HEK293 (cell line): ENCODE results near the gene SPPL2C.

Experiments
- CTCF ChIA-PET: fragments of 350-600 bp; formaldehyde crosslinking; extraction: SDS; loops from one replicate; lab custom pipeline; 2021; ENCODE audit warnings: antibody characterized with exemption; lab: Yijun Ruan, JAX
- POLR2A ChIA-PET: fragments of 300-600 bp; formaldehyde crosslinking; extraction: SDS; loops from one replicate; lab custom pipeline; 2020; ENCODE audit warnings: antibody characterized with exemption, inconsistent platforms; lab: Yijun Ruan, JAX
- H3K27ac ChIP-seq: fragments of 200-500 bp; sonication (Bioruptor generic); 2 replicates; pipeline ENCODE4 v1.5.1; 2014; ENCODE audit warnings: low read depth, low read length, control low read depth, inconsistent platforms; ENCODE audit errors: extremely low read depth
- H3K36me3 ChIP-seq, 2 experiments: fragments of 200-500 bp in 1 of 2; sonication (Bioruptor generic) in 1 of 2; 1 replicate in 1 of 2; 2 replicates in 1 of 2; pipeline ENCODE4 v1.5.1; 2014 to 2017; ENCODE audit warnings: inconsistent platforms in 2 of 2, low read length in 2 of 2; ENCODE audit not compliant: control insufficient read depth in 2 of 2, insufficient read depth in 1 of 2
- H3K4me1 ChIP-seq: fragments of 200-500 bp; sonication (Bioruptor generic); 2 replicates; pipeline ENCODE4 v1.5.1; 2014; ENCODE audit warnings: mild to moderate bottlenecking, low read length, inconsistent platforms; ENCODE audit not compliant: control insufficient read depth, insufficient read depth
- H3K4me3 ChIP-seq: 2 replicates; pipeline ENCODE4 v1.5.1; 2011; ENCODE audit warnings: low read depth, mild to moderate bottlenecking, control low read depth, low read length, moderate library complexity
- H3K9me3 ChIP-seq: fragments of 200-500 bp; sonication (Bioruptor generic); 2 replicates; pipeline ENCODE4 v1.5.1; 2014; ENCODE audit warnings: low read depth, low read length, inconsistent platforms; ENCODE audit not compliant: control insufficient read depth, insufficient read depth
- EGR2 ChIP-seq: fragments of 450-650 bp; formaldehyde crosslinking; IDR thresholded peaks from 2 replicates; pipeline ENCODE4 v1.5.1; 2016; ENCODE audit warnings: low read depth, missing biosample characterization, missing genetic modification characterization
- GLI4 ChIP-seq: fragments of 450-650 bp; formaldehyde crosslinking; IDR thresholded peaks from 2 replicates; pipeline ENCODE4 v1.5.1; 2016; ENCODE audit warnings: missing biosample characterization, missing genetic modification characterization
- HOXD13 ChIP-seq: sonication (generic); formaldehyde crosslinking; IDR thresholded peaks from 2 replicates; pipeline ENCODE4 v1.8.0; 2022; ENCODE audit warnings: missing genetic modification reagents, borderline replicate concordance
- KLF1 ChIP-seq: fragments of 450-650 bp; formaldehyde crosslinking; IDR thresholded peaks from 2 replicates; pipeline ENCODE4 v1.5.1; 2016; ENCODE audit warnings: missing biosample characterization, missing genetic modification characterization
- OSR2 ChIP-seq: fragments of 450-650 bp; formaldehyde crosslinking; IDR thresholded peaks from 2 replicates; pipeline ENCODE4 v1.5.1; 2016; ENCODE audit warnings: missing biosample characterization, missing genetic modification characterization
- TCF7L2 ChIP-seq: IDR thresholded peaks from 2 replicates; pipeline ENCODE4 v1.6.1; 2011; ENCODE audit warnings: low read depth, mild to moderate bottlenecking, inconsistent platforms, low read length, moderate library complexity, borderline replicate concordance
- ZBTB17 ChIP-seq: fragments of 450-650 bp; formaldehyde crosslinking; IDR thresholded peaks from 2 replicates; pipeline ENCODE4 v1.5.1; 2016; ENCODE audit warnings: missing biosample characterization, missing genetic modification characterization
- ZNF2 ChIP-seq: fragments of 450-650 bp; formaldehyde crosslinking; IDR thresholded peaks from 2 replicates; pipeline ENCODE4 v1.5.1; 2016; ENCODE audit warnings: missing biosample characterization, missing genetic modification characterization
- ZNF335 ChIP-seq: fragments of 450-650 bp; formaldehyde crosslinking; conservative IDR thresholded peaks from 2 replicates; pipeline ENCODE4 v1.5.1; 2016; ENCODE audit warnings: missing biosample characterization, missing genetic modification characterization
- ZNF501 ChIP-seq: fragments of 450-650 bp; formaldehyde crosslinking; IDR thresholded peaks from 2 replicates; pipeline ENCODE4 v1.5.1; 2016; ENCODE audit warnings: missing biosample characterization, missing genetic modification characterization
- ZNF548 ChIP-seq: fragments of 450-650 bp; formaldehyde crosslinking; IDR thresholded peaks from 2 replicates; pipeline ENCODE4 v1.5.1; 2016; ENCODE audit warnings: missing biosample characterization, missing genetic modification characterization
- ZNF621 ChIP-seq: fragments of 450-650 bp; formaldehyde crosslinking; IDR thresholded peaks from 2 replicates; pipeline ENCODE4 v1.5.1; 2017; ENCODE audit warnings: missing biosample characterization, missing genetic modification characterization
- ZNF76 ChIP-seq: fragments of 450-650 bp; formaldehyde crosslinking; IDR thresholded peaks from 2 replicates; pipeline ENCODE4; 2016; ENCODE audit warnings: low read depth, missing biosample characterization, missing genetic modification characterization, borderline replicate concordance
- TF ChIP-seq, protein P1 (sequence below): fragments of 450-650 bp; formaldehyde crosslinking; IDR thresholded peaks from 2 replicates; pipeline ENCODE4 v1.5.1; 2016; ENCODE audit warnings: missing biosample characterization, missing genetic modification characterization
- TF ChIP-seq, protein P2 (sequence below): fragments of 450-650 bp; formaldehyde crosslinking; IDR thresholded peaks from 2 replicates; pipeline ENCODE4 v1.5.1; 2016; ENCODE audit warnings: missing biosample characterization, missing genetic modification characterization
- TF ChIP-seq, protein P3 (sequence below): fragments of 450-650 bp; IDR thresholded peaks from 2 replicates; pipeline ENCODE4 v1.5.1; 2018; ENCODE audit warnings: missing biosample characterization, missing genetic modification characterization
- TF ChIP-seq, protein P4 (sequence below): fragments of 450-650 bp; formaldehyde crosslinking; IDR thresholded peaks from 2 replicates; pipeline ENCODE4 v1.5.1; 2016; ENCODE audit warnings: missing biosample characterization, missing genetic modification characterization
- TF ChIP-seq, protein P5 (sequence below): fragments of 450-650 bp; formaldehyde crosslinking; IDR thresholded peaks from 2 replicates; pipeline ENCODE4 v1.5.1; 2016; ENCODE audit warnings: missing biosample characterization, missing genetic modification characterization, low read depth

SPPL2C gene

DNA sequence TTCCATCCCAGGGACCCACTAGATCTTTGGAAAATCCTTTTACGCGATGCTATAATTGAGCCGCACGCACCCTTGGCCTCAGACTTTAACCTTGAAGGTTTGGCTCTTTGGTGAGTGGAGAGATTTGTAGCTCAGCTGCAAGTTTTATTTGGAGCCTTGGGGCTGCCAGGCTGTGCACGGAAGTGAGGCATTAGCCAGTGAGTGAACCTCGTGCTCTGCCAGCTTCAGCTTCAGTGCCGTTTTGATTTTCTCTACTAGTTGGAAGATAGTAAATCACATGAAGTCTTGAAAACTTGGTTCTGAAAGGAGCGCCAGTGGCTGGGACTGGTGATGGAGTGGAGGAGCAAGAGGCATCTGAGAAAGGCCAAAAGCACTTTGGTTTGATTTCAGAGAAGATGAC lies 43.3 kb upstream of the SPPL2C start (continued):
- TF ChIP-seq, protein P1, sequence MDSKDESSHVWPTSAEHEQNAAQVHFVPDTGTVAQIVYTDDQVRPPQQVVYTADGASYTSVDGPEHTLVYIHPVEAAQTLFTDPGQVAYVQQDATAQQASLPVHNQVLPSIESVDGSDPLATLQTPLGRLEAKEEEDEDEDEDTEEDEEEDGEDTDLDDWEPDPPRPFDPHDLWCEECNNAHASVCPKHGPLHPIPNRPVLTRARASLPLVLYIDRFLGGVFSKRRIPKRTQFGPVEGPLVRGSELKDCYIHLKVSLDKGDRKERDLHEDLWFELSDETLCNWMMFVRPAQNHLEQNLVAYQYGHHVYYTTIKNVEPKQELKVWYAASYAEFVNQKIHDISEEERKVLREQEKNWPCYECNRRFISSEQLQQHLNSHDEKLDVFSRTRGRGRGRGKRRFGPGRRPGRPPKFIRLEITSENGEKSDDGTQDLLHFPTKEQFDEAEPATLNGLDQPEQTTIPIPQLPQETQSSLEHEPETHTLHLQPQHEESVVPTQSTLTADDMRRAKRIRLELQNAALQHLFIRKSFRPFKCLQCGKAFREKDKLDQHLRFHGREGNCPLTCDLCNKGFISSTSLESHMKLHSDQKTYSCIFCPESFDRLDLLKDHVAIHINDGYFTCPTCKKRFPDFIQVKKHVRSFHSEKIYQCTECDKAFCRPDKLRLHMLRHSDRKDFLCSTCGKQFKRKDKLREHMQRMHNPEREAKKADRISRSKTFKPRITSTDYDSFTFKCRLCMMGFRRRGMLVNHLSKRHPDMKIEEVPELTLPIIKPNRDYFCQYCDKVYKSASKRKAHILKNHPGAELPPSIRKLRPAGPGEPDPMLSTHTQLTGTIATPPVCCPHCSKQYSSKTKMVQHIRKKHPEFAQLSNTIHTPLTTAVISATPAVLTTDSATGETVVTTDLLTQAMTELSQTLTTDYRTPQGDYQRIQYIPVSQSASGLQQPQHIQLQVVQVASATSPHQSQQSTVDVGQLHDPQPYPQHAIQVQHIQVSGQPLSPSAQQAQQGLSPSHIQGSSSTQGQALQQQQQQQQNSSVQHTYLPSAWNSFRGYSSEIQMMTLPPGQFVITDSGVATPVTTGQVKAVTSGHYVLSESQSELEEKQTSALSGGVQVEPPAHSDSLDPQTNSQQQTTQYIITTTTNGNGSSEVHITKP: no peak
- TF ChIP-seq ZNF2 (tag by site-specific recombination) (no peak), ZNF335 (tag by site-specific recombination) (no peak), EGR2 (tag by site-specific recombination) (no peak)
- TF ChIP-seq, protein P2, sequence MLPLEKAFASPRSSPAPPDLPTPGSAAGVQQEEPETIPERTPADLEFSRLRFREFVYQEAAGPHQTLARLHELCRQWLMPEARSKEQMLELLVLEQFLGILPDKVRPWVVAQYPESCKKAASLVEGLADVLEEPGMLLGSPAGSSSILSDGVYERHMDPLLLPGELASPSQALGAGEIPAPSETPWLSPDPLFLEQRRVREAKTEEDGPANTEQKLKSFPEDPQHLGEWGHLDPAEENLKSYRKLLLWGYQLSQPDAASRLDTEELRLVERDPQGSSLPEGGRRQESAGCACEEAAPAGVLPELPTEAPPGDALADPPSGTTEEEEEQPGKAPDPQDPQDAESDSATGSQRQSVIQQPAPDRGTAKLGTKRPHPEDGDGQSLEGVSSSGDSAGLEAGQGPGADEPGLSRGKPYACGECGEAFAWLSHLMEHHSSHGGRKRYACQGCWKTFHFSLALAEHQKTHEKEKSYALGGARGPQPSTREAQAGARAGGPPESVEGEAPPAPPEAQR (tag by site-specific recombination): no peak

DNA sequence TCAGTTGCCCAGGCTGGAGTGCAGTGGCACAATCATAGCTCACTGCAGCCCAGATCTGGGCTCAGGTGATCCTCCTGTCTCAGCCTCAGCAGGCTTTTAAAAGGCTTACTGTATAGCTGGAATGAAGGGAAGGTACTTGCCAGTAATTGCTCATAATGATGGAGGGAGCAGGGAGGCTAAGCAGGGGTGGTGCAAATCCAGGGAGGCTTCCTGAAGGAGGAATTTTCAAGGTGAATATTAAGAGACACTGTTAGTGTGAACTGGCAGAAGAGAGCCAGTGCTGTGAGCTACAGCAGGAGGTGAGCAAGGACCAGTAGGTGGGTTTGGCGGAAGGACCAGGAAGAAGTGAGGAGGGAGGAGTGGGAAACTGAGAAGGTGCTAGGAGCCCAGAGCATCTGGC lies 35.8 kb upstream of the SPPL2C start:
- H3K27ac ChIP-seq: no peak overlapping the region
- TF ChIP-seq ZBTB17 (tag by site-specific recombination): 0 out of 2 replicates have a peak, but pooled peaks have one; percentile 26
- no peak for TF ChIP-seq OSR2 (tag by site-specific recombination)
- TF ChIP-seq ZNF621 (tag by site-specific recombination): no peak
- no peaks in the 10 kb centered on the region for H3K9me3 ChIP-seq
- CTCF ChIA-PET: interaction anchor here (0.8 to 1.6 kb wide), 2 partner anchors 10 to 25 kb away, joined by 3 to 4 read pairs; no protein-coding TSS in a partner anchor
- H3K4me3 ChIP-seq: no peak overlapping the region
- POLR2A ChIA-PET: no interaction called here
- H3K4me1 ChIP-seq: no peaks in the 10 kb centered on the region
- no peaks in the 10 kb centered on the region for H3K36me3 ChIP-seq

DNA sequence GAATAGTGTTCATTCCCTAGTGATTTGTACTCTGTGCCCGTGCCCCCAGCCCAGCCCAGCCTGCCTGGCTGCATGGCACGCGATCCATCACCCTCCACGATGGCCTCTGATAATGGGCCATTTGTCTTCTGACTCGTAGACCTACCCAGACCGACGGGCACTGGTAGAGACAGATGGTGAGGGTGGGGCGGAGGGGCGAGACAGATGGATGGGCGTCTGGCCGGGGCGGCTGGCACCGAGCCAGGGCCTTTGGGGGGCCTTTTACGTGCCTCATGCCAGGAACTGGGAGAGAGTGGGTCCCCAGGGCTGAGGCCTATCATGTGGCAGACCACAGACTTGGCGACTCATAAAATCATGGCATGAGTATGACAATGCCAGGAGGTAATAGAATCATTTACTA lies 35.2 kb upstream of the SPPL2C start:
- no peak overlapping the region for H3K27ac ChIP-seq
- H3K36me3 ChIP-seq: no peaks in the 10 kb centered on the region
- TF ChIP-seq, protein P3, sequence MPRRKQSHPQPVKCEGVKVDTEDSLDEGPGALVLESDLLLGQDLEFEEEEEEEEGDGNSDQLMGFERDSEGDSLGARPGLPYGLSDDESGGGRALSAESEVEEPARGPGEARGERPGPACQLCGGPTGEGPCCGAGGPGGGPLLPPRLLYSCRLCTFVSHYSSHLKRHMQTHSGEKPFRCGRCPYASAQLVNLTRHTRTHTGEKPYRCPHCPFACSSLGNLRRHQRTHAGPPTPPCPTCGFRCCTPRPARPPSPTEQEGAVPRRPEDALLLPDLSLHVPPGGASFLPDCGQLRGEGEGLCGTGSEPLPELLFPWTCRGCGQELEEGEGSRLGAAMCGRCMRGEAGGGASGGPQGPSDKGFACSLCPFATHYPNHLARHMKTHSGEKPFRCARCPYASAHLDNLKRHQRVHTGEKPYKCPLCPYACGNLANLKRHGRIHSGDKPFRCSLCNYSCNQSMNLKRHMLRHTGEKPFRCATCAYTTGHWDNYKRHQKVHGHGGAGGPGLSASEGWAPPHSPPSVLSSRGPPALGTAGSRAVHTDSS (tag by site-specific recombination): no peak
- TF ChIP-seq HOXD13 (CRISPR knock-in tag): no peak
- TF ChIP-seq ZNF548 (tag by site-specific recombination): no peak
- TF ChIP-seq TCF7L2: no peak
- TF ChIP-seq, protein P4, sequence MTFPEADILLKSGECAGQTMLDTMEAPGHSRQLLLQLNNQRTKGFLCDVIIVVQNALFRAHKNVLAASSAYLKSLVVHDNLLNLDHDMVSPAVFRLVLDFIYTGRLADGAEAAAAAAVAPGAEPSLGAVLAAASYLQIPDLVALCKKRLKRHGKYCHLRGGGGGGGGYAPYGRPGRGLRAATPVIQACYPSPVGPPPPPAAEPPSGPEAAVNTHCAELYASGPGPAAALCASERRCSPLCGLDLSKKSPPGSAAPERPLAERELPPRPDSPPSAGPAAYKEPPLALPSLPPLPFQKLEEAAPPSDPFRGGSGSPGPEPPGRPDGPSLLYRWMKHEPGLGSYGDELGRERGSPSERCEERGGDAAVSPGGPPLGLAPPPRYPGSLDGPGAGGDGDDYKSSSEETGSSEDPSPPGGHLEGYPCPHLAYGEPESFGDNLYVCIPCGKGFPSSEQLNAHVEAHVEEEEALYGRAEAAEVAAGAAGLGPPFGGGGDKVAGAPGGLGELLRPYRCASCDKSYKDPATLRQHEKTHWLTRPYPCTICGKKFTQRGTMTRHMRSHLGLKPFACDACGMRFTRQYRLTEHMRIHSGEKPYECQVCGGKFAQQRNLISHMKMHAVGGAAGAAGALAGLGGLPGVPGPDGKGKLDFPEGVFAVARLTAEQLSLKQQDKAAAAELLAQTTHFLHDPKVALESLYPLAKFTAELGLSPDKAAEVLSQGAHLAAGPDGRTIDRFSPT: no peak
- TF ChIP-seq ZNF76 (tag by site-specific recombination): no peak
- TF ChIP-seq KLF1 (tag by site-specific recombination): no peak
- no peak for TF ChIP-seq GLI4 (tag by site-specific recombination)
- TF ChIP-seq, protein P5, sequence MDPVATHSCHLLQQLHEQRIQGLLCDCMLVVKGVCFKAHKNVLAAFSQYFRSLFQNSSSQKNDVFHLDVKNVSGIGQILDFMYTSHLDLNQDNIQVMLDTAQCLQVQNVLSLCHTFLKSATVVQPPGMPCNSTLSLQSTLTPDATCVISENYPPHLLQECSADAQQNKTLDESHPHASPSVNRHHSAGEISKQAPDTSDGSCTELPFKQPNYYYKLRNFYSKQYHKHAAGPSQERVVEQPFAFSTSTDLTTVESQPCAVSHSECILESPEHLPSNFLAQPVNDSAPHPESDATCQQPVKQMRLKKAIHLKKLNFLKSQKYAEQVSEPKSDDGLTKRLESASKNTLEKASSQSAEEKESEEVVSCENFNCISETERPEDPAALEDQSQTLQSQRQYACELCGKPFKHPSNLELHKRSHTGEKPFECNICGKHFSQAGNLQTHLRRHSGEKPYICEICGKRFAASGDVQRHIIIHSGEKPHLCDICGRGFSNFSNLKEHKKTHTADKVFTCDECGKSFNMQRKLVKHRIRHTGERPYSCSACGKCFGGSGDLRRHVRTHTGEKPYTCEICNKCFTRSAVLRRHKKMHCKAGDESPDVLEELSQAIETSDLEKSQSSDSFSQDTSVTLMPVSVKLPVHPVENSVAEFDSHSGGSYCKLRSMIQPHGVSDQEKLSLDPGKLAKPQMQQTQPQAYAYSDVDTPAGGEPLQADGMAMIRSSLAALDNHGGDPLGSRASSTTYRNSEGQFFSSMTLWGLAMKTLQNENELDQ (tag by site-specific recombination): no peak
- no peak for TF ChIP-seq ZNF501 (tag by site-specific recombination)
- CTCF ChIA-PET: interaction anchor here (1.6 kb wide), 1 partner anchor 9 kb away, joined by 4 read pairs; no protein-coding TSS in a partner anchor
- H3K9me3 ChIP-seq: no peaks in the 10 kb centered on the region
- POLR2A ChIA-PET: no interaction called here
- H3K4me1 ChIP-seq: no peaks in the 10 kb centered on the region
- no peak overlapping the region for H3K4me3 ChIP-seq
